H9 (cell line): Measurements from ENCODE around the gene HM13. TPM values are rescaled to one million over a fixed set of nuclear protein-coding genes. Genes with fewer than 3 reads are reported as not detected.

ENCODE experiments used
- DNase-seq: peaks from one replicate; pipeline ENCODE4 v3.0.0-alpha.2; 2017
- H2AFZ ChIP-seq: one replicate; pipeline ENCODE4 v1.6.1; 2013; ENCODE audit warnings: mild to moderate bottlenecking, low read length, control low read depth, moderate library complexity
- H2AK5ac ChIP-seq: 2 replicates; pipeline ENCODE4 v1.6.1; 2013; ENCODE audit warnings: low read length, control low read depth, mixed read lengths; ENCODE audit not compliant: insufficient read length
- H2BK120ac ChIP-seq: one replicate; pipeline ENCODE4 v1.6.1; 2013; ENCODE audit warnings: low read depth, mild to moderate bottlenecking, low read length, control low read depth, inconsistent platforms; ENCODE audit not compliant: poor library complexity, severe bottlenecking
- H2BK12ac ChIP-seq: 2 replicates; pipeline ENCODE4 v1.6.1; 2013; ENCODE audit warnings: low read length, control low read depth, mixed read lengths, low read depth; ENCODE audit not compliant: insufficient read length
- H2BK15ac ChIP-seq: 2 replicates; pipeline ENCODE4 v1.6.1; 2013; ENCODE audit warnings: low read depth, low read length, control low read depth
- H2BK20ac ChIP-seq: one replicate; pipeline ENCODE4 v1.6.1; 2013; ENCODE audit warnings: low read depth, mild to moderate bottlenecking, low read length, control low read depth, inconsistent platforms; ENCODE audit not compliant: poor library complexity, severe bottlenecking
- H2BK5ac ChIP-seq: 2 replicates; pipeline ENCODE4 v1.6.1; 2013; ENCODE audit warnings: low read length, control low read depth, mixed read lengths; ENCODE audit not compliant: insufficient read length
- H3K14ac ChIP-seq: 2 replicates; pipeline ENCODE4 v1.6.1; 2013; ENCODE audit warnings: low read length, control low read depth; ENCODE audit not compliant: insufficient read depth
- H3K18ac ChIP-seq: 2 replicates; pipeline ENCODE4 v1.6.1; 2013; ENCODE audit warnings: low read depth, mild to moderate bottlenecking, mixed read lengths, low read length, control low read depth; ENCODE audit not compliant: insufficient read length
- H3K23ac ChIP-seq: 2 replicates; pipeline ENCODE4 v1.6.1; 2013; ENCODE audit warnings: low read length, control low read depth, mixed read lengths, low read depth; ENCODE audit not compliant: insufficient read length
- H3K23me2 ChIP-seq: 2 replicates; pipeline ENCODE4 v1.6.1; 2013; ENCODE audit warnings: low read depth, mild to moderate bottlenecking, mixed read lengths, low read length, control low read depth; ENCODE audit not compliant: insufficient read length, poor library complexity, severe bottlenecking
- H3K27ac ChIP-seq: 2 replicates; pipeline ENCODE4 v1.5.1; 2013; ENCODE audit warnings: low read length, control low read depth, mixed read lengths, low read depth; ENCODE audit not compliant: insufficient read length
- H3K27me3 ChIP-seq: 2 replicates; pipeline ENCODE4 v1.6.1; 2013; ENCODE audit warnings: low read length, control low read depth, inconsistent platforms; ENCODE audit not compliant: insufficient read depth
- H3K4ac ChIP-seq: 2 replicates; pipeline ENCODE4 v1.6.1; 2013; ENCODE audit warnings: low read depth, mild to moderate bottlenecking, control low read depth, inconsistent platforms, low read length, moderate library complexity
- H3K4me1 ChIP-seq: 2 replicates; pipeline ENCODE4 v1.6.1; 2013; ENCODE audit warnings: low read length, control low read depth, inconsistent platforms; ENCODE audit not compliant: insufficient read depth
- H3K4me2 ChIP-seq: 2 replicates; pipeline ENCODE4 v1.6.1; 2013; ENCODE audit warnings: low read length, control low read depth, mixed read lengths; ENCODE audit not compliant: insufficient read length, insufficient read depth
- H3K56ac ChIP-seq: 2 replicates; pipeline ENCODE4 v1.6.1; 2013; ENCODE audit warnings: low read depth, mild to moderate bottlenecking, mixed read lengths, low read length, control low read depth; ENCODE audit not compliant: insufficient read length
- H3K79me1 ChIP-seq: 2 replicates; pipeline ENCODE4 v1.6.1; 2013; ENCODE audit warnings: low read depth, mild to moderate bottlenecking, moderate library complexity, low read length, control low read depth, inconsistent platforms; ENCODE audit not compliant: insufficient read depth, poor library complexity, severe bottlenecking
- H3K79me2 ChIP-seq: 2 replicates; pipeline ENCODE4 v1.6.1; 2013; ENCODE audit warnings: low read length, control low read depth, inconsistent platforms; ENCODE audit not compliant: insufficient read depth
- H3K9ac ChIP-seq: 2 replicates; pipeline ENCODE4 v1.6.1; 2013; ENCODE audit warnings: low read length, control low read depth, mixed read lengths; ENCODE audit not compliant: insufficient read length; ENCODE audit errors: extremely low read depth
- H3K9me3 ChIP-seq: one replicate; pipeline ENCODE4 v1.6.1; 2013; ENCODE audit warnings: low read depth, low read length, inconsistent platforms; ENCODE audit not compliant: control insufficient read depth
- H3T11ph ChIP-seq: one replicate; pipeline ENCODE4 v1.6.1; 2013; ENCODE audit warnings: mild to moderate bottlenecking, low read length, control low read depth, inconsistent platforms
- H4K20me1 ChIP-seq: one replicate; pipeline ENCODE4 v1.6.1; 2013; ENCODE audit not compliant: control insufficient read depth, insufficient read length, insufficient read depth
- H4K5ac ChIP-seq: 2 replicates; pipeline ENCODE4 v1.6.1; 2013; ENCODE audit warnings: low read depth, mild to moderate bottlenecking, mixed read lengths, low read length, control low read depth; ENCODE audit not compliant: insufficient read length
- H4K8ac ChIP-seq: replicated peaks from 2 replicates; pipeline ENCODE4 v1.6.1; 2013; ENCODE audit warnings: low read length, control low read depth, mixed read lengths, low read depth; ENCODE audit not compliant: insufficient read length
- H4K91ac ChIP-seq: 2 replicates; pipeline ENCODE4 v1.6.1; 2013; ENCODE audit warnings: low read depth, mild to moderate bottlenecking, moderate library complexity, mixed read lengths, low read length, control low read depth; ENCODE audit not compliant: insufficient read length
- H3K27ac Mint-ChIP-seq, 3 experiments: 2 replicates in 2 of 3; 3 replicates in 1 of 3; pipeline ENCODE4 v1.8.0; 2020 to 2021; ENCODE audit warnings: mixed read lengths in 3 of 3, mild to moderate bottlenecking in 1 of 3, moderate library complexity in 1 of 3
- H3K27me3 Mint-ChIP-seq: 2 replicates; pipeline ENCODE4 v1.8.0; 2021; ENCODE audit warnings: low read depth, mild to moderate bottlenecking, moderate library complexity, mixed read lengths
- H3K36me3 Mint-ChIP-seq, 3 experiments: 2 replicates in 2 of 3; 3 replicates in 1 of 3; pipeline ENCODE4 v1.8.0; 2020 to 2021; ENCODE audit warnings: low read depth in 3 of 3, mixed read lengths in 3 of 3; ENCODE audit not compliant: insufficient read depth in 1 of 3
- H3K4me1 Mint-ChIP-seq, 2 experiments: 2 replicates each; pipeline ENCODE4 v1.8.0; 2020; ENCODE audit warnings: mixed read lengths in 2 of 2
- H3K4me3 Mint-ChIP-seq, 2 experiments: 2 replicates in 1 of 2; 3 replicates in 1 of 2; pipeline ENCODE4 v1.8.0; 2020 to 2021; ENCODE audit warnings: mild to moderate bottlenecking in 2 of 2, mixed read lengths in 2 of 2, moderate library complexity in 1 of 2
- H3K9me3 Mint-ChIP-seq, 2 experiments: 2 replicates in 1 of 2; 3 replicates in 1 of 2; pipeline ENCODE4 v1.8.0; 2020; ENCODE audit warnings: mild to moderate bottlenecking in 2 of 2, mixed read lengths in 2 of 2, moderate library complexity in 1 of 2
- WGBS: extraction: QIAGEN DNeasy Blood & Tissue Kit; methylation state at CpG from one replicate; pipeline ENCODE4 v1.1.7; 2013; ENCODE audit warnings: missing lambda C conversion rate, low lambda C conversion rate, mixed read lengths; ENCODE audit not compliant: insufficient read length; ENCODE audit errors: extremely low coverage; 5-methylcytosine and 5-hydroxymethylcytosine counted together
- total RNA-seq: library from RNA; stranded (reverse); gene quantifications from 2 replicates; pipeline ENCODE4 v1.2.1, GENCODE V29; 2021
- TF ChIP-seq, protein P1 (sequence below): fragments of 200-600 bp; sonication (generic); conservative IDR thresholded peaks from 3 replicates; pipeline ENCODE4 v1.8.0; 2021; ENCODE audit warnings: antibody characterized with exemption, mild to moderate bottlenecking

HM13 gene
- total RNA-seq, 1 experiment from 2014 or later, result 169 TPM

DNA sequence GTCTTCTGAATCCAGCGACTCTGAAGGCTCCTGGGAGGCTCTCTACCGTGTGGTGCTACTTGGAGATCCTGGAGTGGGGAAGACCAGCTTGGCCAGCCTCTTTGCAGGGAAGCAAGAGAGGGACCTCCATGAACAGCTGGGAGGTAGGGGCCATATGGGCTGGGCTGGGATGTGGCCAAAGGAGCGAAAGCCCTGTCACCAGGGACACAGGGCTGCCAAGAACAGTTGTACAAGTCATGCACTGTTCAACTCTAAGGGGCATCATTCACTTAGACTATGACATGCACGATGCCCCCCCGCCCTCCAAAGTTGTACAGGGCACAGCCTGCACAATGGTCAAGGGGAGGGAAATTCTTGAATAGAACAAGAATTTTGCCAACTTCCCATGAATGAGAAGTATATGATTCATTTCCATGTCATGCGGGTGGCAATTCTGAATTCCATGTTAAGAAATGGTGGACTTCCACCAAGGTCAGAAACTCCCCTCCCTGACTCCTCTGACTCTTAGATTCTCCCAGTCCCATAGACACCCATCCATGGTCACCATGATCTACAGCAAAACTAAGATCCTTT, 37.5 kb upstream of the HM13 start:
- no CpG with 5 or more reads among the region's 6 CpGs for WGBS
- Mint-ChIP-seq H3K9me3 (peaks cover 82 to 88% of the 10 kb centered on the region in 2 experiments), H3K36me3 (peaks cover 12 to 59% (median 24%) of the 10 kb centered on the region in 3 experiments; a peak in 6 of 7 replicates), H3K4me3 (no peak overlapping the region), H3K27me3 (peaks cover 25% of the 10 kb centered on the region), H3K4me1 (no peaks in the 10 kb centered on the region), H3K27ac (no peak overlapping the region)
- no peak overlapping the region for H4K5ac ChIP-seq
- H3K14ac ChIP-seq, result no peak overlapping the region
- H3K4me1 ChIP-seq, result no peaks in the 10 kb centered on the region
- H3K9ac ChIP-seq, result no peak overlapping the region
- H3K79me1 ChIP-seq, result no peaks in the 10 kb centered on the region
- DNase-seq, result no peak
- no peak overlapping the region for H2AK5ac ChIP-seq
- H3K23ac ChIP-seq, result no peak overlapping the region
- H3T11ph ChIP-seq, result no peak overlapping the region
- no peak overlapping the region for H2BK20ac ChIP-seq
- no peak overlapping the region for H2BK120ac ChIP-seq
- TF ChIP-seq, protein P1, sequence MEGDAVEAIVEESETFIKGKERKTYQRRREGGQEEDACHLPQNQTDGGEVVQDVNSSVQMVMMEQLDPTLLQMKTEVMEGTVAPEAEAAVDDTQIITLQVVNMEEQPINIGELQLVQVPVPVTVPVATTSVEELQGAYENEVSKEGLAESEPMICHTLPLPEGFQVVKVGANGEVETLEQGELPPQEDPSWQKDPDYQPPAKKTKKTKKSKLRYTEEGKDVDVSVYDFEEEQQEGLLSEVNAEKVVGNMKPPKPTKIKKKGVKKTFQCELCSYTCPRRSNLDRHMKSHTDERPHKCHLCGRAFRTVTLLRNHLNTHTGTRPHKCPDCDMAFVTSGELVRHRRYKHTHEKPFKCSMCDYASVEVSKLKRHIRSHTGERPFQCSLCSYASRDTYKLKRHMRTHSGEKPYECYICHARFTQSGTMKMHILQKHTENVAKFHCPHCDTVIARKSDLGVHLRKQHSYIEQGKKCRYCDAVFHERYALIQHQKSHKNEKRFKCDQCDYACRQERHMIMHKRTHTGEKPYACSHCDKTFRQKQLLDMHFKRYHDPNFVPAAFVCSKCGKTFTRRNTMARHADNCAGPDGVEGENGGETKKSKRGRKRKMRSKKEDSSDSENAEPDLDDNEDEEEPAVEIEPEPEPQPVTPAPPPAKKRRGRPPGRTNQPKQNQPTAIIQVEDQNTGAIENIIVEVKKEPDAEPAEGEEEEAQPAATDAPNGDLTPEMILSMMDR, result no peak
- H3K27me3 ChIP-seq, result no peaks in the 10 kb centered on the region
- no peak overlapping the region for H2BK15ac ChIP-seq
- H4K20me1 ChIP-seq, result no peaks in the 10 kb centered on the region
- H3K4me2 ChIP-seq, result no peak overlapping the region
- H2BK12ac ChIP-seq, result no peak overlapping the region
- peaks cover 74% of the 10 kb centered on the region for H3K9me3 ChIP-seq
- no peak overlapping the region for H3K27ac ChIP-seq
- no peak overlapping the region for H4K91ac ChIP-seq
- H3K4ac ChIP-seq, result no peak overlapping the region
- no peak overlapping the region for H2BK5ac ChIP-seq
- H3K56ac ChIP-seq, result no peak overlapping the region
- H3K79me2 ChIP-seq, result no peaks in the 10 kb centered on the region
- no peak overlapping the region for H3K18ac ChIP-seq
- H2AFZ ChIP-seq, result no peak overlapping the region
- no peaks in the 10 kb centered on the region for H3K23me2 ChIP-seq
- H4K8ac ChIP-seq, result no peak overlapping the region
